Frontal cortex (tissue), 4 donors: Measurements from ENCODE around the gene FKBP5. TPM values are rescaled to one million over a fixed set of nuclear protein-coding genes. Genes with fewer than 3 reads are reported as not detected.
"Not testable (repeated sequence)": the region's sequence is repeated elsewhere in the genome, so short reads cannot be mapped to it uniquely, and the experiment has no call there.

Experiments used
- DNase-seq, 2 donors: peaks; one replicate each; pipeline ENCODE4 v3.0.0; 2012; ENCODE audit warnings: low spot score in 2 of 2
- FAIRE-seq: peaks from 2 replicates; lab custom pipeline; 2012; peaks lifted over from hg19 to GRCh38; lab: Jason Lieb, UNC
- total RNA-seq: library from RNA; depleted of rRNA; stranded (reverse); fragments of >200 nt; gene quantifications from one replicate; pipeline ENCODE4 v1.2.3, GENCODE V29; 2014
- donor health status: control.
- donor health status: control.
- donor health status: control.

Gene FKBP5
- total RNA-seq, 1 donor from 2014 or later = 3.3 TPM

DNA sequence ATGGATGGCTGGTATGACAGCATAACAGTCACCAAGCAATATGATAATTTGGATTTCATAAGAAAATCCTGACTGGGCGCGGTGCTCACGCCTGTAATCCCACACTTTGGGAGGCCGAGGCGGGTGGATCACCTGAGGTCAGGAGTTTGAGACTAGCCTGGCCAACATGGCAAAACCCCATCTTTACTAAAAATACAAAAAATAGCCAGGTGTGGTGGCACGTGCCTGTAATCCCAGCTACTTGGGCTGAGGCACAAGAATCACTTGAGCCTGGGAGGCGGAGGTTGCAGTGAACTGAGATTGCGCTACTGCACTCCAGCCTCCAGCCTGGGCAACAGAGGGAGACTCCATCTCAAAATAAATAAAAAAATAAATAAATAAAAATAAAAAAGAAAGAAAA, 90.1 kb downstream of the FKBP5 start:
- FAIRE-seq, DNase-seq: not testable (repeated sequence)

DNA sequence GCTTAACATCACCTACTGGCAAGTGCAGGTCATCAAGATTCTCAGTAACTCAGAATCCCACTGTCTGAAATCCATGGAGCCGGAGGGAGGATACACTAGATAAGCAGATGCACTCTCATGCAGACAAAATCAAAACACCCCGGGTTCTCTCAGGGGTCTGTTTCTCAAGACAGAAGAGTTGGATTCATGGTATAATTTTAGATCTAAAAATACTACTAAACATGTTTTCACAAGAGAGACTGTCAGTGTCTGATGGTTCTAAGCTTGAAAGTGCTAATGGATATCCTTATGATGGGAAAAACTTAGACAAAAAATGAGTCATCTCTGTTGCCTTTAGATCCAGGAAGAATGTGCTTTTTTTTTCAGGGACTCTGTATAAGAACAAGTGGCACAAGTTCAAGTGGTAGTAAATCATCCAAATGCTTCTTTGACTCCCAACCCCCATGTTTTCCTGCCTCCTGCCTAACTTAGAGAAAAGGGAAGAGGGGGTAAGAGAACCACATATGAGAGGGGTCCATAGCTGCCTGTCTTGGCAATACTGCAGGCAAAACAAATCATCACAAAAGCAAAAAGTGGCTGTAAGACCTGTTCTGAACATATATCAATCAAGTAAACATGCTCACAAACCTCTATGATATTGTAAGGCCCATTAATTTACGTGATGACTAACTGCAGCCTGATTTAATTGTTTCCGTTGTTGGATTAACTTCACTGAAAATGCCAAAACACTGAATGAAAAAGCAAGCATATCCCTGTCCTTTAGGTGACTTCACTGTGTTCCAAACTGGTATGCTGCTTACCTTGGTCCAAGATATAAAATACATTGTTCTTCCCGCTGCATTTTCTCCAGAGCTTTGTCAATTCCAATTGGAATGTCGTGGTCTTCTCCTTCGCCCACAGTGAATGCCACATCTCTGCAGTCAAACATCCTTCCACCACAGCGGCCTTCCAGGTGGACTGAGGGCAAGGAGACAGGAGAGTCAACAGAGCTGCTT, 92.0 kb downstream of the FKBP5 start:
- FAIRE-seq (no peak), DNase-seq (no peak)

DNA sequence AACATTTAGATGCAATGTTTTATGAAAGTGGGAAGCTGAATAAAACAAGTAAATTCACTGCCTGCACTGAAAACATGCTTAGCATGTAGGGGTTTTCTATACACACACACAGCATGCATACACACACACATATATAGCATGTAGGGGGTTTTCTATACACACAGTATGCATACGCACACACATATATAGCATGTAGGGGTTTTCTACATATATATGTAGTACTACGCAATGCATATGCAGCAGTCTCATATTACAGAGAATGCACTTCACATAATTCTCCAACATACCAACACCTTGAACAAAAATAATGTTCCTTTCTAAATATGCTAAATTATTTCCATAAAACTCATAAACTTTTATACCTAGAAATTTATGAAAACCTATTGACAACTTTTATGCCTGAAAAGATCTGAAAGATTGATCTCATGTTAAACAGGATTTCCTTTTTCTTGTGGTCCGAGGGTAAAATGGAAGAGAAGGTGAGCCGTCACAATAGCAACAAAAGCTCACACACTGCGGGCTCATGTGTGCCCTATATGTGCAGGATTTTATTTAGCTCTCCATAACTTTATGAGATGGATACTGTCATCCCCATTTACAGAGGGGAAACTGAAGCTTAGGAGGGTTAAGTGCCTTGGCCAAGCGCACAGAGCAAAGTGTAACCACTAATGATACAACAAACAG, 94.1 kb downstream of the FKBP5 start:
- FAIRE-seq (no peak), DNase-seq (no peak)

DNA sequence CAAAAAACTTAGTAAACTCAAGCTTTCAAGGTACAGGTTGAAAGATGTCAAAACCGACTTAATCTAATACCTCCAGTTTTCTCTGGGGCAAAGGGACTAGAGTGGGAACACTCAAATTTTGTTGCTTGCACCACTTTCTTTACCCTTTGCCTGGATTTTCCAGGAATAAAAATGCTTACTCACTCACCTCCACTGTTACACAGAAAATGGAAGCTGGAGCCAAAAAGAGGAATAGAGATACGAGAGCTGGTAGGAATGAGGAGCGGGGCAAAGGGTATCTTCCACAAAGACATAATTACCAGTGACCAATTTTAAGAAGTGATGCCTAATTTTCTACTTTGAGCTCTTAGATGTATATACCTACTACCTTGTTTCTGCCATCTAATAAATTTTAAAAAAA, 96.5 kb downstream of the FKBP5 start:
- FAIRE-seq (no peak), DNase-seq (no peak)

DNA sequence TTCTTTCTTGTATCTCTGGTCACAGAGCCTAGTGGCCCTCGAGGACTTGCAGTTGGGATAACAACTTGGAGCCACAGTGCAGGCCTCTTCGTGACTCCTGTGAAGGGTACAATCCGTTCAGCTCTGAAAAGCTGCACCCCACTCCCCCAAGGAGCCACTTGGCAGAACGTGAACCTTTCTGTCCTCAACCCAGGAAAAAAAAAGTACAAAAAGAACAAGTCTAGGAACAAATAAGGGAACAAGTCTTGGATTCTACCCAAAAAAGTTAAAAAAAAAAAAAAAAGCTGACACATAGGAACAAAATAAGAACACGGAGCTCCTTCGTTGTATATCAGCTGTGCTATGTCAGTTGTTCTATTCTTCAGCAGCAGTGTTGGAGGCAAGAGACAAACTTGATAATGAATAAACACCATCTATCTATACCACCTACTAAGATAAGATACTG, 98.1 kb downstream of the FKBP5 start:
- DNase-seq = no peak

DNA sequence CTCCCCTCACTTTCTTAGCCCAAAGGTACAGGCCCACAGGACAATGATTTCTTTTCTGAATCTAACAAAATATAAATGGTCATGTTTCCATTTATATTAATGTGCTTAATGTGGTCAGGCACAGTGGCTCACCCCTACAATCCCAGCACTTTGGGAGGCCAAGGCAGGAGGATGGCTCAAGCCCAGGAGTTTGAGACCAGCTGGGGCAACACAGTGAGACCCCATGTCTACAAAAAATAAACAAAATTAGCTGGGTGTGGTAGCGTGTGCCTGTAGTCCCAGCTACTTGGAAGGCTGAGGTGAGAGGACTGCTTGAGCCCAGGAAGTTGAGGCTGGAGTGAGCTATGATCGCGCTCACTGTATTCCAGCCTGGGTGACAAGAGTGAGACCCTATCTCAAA, 98.8 kb downstream of the FKBP5 start:
- no peak for DNase-seq
- FAIRE-seq = no peak

More for the DNA sequence above, 98.1 kb downstream of the FKBP5 start:
- no peak for FAIRE-seq

DNA sequence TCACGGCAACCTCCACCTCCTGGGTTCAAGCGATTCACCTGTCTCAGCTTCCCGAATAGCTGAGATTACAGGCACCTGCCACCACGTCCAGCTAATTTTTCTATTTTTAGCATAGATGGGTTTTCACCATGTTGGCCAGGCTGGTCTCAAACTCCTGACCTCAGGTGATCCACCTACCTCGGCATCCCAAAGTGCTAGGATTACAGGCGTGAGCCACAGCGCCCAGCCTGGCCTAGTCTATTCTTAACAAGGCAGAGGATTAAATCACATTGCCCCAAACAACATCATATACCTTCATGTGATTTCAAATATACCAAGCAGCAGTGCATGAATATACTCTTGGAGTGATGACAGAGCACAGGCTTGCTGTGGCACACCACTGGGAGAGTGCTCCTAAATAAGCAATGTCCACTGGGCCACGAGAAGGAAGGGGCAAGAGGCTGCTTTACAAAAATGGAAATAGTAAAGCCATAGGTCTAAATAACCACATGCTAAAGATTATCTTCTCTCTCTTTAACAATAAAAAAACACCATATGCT, 99.4 kb downstream of the FKBP5 start:
- DNase-seq (no peak), FAIRE-seq (no peak)

DNA sequence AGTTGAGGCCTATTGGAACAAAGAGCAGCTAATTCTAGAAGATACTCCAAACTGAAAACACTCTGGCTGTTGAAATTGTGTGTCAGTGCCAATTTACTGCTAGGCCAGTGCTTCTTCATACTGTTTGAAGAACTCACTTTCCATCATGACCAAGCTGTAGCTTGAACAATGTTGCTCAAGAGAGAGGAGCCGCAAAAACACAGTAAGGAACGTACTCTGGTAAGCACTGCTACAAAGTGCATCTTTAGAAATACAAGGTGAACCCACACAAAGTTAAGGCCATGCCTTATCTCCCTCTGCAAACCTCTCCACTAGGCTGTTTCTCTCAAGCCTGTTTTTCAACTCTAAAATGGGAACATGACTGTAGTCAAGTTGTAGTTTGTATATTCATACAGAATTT, 101.5 kb downstream of the FKBP5 start:
- DNase-seq = no peak
- FAIRE-seq = no peak

DNA sequence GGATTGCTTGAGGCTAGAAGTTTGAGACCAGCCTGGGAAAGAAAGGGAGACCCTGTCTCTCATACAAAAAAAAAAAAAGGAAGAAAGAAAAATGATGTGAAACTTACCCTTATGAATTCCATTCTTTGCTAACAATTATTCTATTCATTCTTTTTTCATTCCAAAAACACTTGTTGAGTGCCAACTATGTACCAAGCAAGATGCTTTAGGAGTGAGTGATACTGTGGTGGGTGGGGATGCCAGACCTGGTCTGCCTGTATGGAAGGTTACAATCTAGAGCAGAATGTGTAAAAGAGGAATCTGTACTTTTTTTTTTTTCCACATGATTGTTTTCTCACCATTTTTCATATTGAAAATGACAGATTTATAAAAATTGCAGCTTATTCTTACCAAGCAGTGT, 102.2 kb downstream of the FKBP5 start:
- no peak for DNase-seq
- FAIRE-seq = no peak

DNA sequence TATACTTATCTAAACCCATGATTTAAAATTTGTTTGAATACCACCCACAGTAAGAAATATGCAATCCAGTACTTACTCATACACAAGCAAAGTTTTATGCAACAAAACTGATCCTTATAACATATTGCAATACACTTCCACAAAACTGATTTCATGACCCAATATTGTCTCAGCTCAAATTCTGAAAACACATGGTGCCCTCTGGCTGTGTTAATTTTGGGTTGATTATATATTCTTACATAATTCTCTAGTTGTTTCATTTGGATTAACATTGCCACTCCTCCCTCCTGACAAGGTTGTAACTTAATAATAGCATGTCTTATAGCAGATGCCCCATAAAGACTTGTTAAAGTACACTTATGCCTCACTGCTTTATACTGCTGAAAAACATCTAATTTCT, 103.1 kb downstream of the FKBP5 start:
- DNase-seq (no peak), FAIRE-seq (no peak)

DNA sequence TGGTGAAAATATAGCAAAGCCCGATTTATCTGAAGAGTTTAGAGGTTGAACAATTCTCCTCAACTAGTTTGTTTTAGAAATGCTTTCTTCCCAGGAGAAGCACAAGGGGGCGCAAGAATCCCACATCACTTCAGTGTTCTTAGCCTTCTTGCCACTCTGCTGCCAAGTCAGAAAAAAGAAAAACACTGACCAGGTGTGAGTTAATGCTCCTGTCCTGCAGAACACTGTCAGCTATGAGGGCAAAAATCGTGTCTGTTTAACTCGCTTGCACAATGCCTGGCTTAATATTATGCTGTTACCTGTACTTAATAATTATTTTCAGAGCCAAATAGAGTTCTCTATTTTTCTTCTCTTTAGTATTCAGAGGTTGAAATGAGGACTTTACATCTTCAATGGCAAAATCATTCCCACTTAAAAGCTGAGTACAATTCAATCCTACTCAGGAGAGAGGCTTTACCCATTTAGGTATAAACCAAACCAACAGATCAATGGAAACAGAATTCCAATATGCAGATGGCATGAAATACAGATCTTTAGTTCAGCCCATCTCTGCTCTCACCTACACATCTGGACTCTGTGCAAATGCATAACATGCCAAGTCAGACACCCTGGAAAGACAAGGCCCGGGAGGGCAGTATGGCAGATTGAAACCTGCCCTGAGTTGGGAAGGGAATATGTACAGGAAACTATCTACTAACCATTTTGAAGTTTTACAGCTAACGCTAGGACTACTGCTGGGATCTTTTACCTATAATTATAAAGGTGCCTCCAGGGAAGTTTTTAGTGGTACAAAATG, 104.6 kb downstream of the FKBP5 start:
- DNase-seq = peak; percentile 29 to 43
- peak; percentile 66 for FAIRE-seq

DNA sequence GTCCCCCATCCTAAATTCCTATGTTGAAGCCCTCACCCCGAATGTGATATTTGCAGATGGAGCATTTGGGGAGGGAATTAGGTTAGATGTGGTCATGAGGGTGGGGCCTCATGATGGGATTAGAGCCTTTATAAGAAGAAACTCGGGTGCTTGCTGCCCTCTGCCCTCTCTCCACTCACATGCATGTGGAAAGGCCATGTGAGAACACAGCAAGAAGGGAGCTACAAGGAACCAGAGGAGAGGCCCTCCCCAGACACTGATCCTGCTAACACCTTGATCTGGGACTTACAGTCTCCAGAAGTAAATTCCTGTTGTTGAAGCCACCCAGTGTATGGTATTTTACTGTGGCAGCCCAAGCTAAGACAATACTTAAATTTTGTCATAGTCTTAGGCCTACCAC, 106.4 kb downstream of the FKBP5 start:
- no peak for FAIRE-seq
- DNase-seq = no peak

DNA sequence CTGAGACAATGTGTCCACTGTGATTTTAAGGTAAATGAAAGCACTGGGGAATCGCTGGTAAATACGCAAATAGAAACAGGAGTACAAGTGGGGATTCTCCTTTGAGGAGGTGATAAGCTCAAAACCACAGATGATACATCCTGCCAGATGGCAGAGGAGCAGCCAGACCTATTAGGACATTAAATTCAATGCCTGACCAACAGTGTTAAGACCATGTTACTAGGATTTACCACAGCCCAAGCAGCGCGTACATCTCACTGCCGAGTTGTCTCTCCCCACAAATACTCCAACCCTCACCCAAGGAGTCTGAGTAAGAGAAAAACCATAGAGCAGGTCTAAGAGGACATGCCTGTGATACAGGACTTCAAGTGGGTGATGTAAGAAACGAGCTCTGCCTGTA, 107.1 kb downstream of the FKBP5 start:
- DNase-seq = no peak
- FAIRE-seq = no peak

DNA sequence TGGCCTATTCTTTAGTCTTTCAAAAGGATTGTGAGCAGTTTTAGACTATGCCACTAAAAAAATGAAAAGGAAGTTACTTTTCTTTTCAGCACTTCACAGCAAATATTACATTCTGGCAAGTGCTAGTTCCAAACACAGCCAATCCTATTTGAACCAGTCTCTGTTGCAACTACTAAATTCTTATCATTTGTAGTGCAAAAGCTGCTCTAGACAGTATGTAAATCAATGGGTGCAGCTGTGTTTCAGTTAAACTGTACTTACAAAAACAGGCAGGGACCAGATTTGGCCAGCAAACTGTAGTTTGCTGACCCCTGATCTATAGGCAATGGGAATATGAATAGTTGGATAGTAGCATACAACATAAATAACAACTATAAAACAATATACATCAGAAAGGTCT, 107.9 kb downstream of the FKBP5 start:
- DNase-seq (no peak), FAIRE-seq (no peak)

DNA sequence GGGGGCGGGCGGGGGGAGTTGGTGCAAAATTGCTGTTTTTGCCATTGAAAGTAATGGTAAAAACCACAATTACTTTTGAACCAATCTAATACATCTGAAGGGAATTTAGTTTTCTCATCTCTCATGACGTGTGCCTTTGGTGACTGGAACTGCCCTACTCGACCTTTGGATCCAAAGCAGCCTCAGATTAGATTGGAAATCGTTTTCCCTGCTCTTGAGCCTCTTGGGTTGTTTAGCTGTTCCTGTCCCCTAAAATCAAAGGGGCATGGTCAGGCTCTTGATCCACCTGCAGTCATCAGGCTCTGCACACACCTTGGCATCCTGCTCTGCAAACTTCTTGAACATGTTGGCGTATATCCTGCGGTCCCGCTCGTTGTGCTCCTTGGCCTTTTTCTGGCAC, 112.0 kb downstream of the FKBP5 start:
- no peak for DNase-seq
- FAIRE-seq = no peak

DNA sequence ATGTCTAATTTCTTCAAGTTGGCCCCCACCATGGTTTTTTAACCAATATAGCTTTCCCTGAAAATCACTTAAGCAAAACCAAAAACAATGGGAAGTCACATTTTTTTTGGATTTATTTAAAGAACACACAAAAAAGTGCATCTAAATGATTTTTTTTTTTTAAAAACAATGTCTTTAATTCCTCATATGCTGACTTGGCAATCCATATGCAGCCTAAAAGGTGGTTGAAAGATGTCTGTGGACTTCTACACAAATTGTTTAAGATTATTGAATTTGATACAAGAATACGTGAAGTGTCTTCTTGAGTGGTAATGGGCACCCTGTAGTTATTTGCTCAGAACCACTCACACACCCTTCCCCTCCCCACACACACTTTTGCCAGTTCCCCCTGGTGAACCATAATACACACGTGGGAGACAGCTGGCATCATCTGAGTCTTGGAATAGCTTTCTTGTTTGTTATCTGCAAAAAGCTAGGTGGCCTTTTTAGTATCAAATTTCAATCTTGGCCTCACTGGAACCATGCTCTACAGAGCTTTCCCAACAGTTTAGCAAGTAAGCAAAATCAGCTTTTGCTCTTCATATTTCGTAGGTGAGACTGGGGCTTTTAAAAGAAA, 115.1 kb downstream of the FKBP5 start:
- DNase-seq = no peak
- FAIRE-seq = no peak

DNA sequence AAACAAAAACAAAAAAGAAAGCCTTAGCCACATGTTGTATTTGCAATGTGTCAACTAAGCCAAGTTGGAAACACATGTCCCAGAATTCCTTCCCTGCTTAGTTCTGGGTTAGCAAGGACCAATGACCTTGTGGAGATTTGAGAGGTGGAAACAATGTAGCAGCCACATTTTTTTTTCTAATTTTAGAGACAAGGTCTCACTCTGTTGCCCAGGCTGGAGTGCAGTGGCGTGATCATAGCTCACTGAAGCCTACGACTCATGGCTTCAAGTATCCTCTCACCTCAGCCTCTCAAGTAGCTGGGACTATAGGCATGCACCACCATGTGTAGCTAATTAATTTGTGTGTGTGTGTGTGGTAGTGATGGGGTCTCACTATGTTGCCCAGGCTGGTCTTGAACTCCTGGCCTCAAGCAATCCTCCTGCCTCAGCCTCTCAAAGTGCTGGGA, 117.8 kb downstream of the FKBP5 start:
- DNase-seq, FAIRE-seq: not testable (repeated sequence)

DNA sequence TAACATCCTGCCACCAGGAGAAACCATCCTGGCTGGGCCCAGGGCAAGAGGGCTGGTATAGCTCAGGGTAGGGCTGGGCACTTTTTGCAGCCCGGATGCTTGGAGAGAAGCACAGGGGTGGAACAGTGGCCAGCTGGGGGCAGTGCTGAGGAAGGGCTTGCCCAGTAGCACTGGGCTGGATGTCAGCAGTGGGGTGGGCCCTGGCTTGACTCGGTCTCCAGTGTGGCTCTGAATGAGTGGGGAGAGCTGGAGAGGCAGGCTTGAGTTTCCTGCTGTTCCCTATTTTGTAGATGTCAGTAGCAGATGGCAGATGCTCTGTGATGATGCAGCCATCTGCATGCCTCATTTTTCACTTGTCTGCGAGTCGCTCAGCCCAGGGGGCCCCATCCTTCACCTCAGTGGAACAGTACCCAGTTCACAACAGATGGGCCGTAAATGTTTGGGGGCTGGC, 119.7 kb downstream of the FKBP5 start:
- FAIRE-seq (no peak), DNase-seq (no peak)

DNA sequence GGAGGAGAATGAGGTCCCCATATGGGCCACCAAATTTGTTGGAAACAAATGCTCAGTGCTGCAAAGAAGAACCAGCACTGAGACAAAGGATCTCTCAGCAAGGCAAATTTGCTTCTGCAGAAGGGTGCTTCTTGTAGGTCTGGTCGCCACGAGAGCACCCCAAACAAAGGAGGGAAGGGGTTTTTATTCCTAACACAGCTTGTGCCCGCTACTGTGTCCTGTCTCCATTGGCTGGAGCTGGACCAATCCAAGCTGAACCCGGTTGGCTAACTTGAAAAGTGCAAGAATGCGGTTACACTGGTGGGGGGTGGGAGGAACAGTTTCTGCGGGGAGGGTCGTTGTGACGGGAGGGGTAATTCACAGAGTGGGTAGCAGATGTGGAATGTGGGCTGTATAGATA, 121.9 kb downstream of the FKBP5 start:
- FAIRE-seq = no peak
- DNase-seq = no peak
